Body of pancreas (tissue), 4 donors: ENCODE data around the gene PPP2R2B. TPM values are rescaled to one million over a fixed set of nuclear protein-coding genes. Genes with fewer than 3 reads are reported as not detected.

ENCODE experiments used
- ATAC-seq: fragments of 150-250 bp; one replicate; pipeline ENCODE4 v1.9.1; 2016
- DNase-seq, 4 donors: peaks; one replicate each; pipeline ENCODE4 v3.0.0-alpha.2; 2019
- H3K27ac ChIP-seq, 4 donors: fragments of 200-600 bp; sonication (generic); 1 replicate in 3 of 4; 2 replicates in 1 of 4; pipeline versions ENCODE4 v1.5.1 to v1.6.1; 2016 to 2019; ENCODE audit warnings: mild to moderate bottlenecking in 1 of 4, mixed read lengths in 1 of 4, moderate library complexity in 1 of 4
- H3K27me3 ChIP-seq, 2 donors: fragments of 200-600 bp; sonication (generic); one replicate each; pipeline ENCODE4 v1.6.0; 2016; ENCODE audit warnings: mild to moderate bottlenecking in 1 of 2
- H3K36me3 ChIP-seq, 2 donors: fragments of 200-600 bp; sonication (generic); replicated peaks in 1 of 2; 2 replicates each; pipeline ENCODE4 v1.5.1; 2016; ENCODE audit warnings: low read depth in 2 of 2; ENCODE audit not compliant: insufficient read depth in 1 of 2
- H3K4me1 ChIP-seq: fragments of 200-600 bp; sonication (generic); one replicate; pipeline ENCODE4 v1.6.0; 2016
- H3K4me3 ChIP-seq, 2 donors: fragments of 200-600 bp; sonication (generic); 1 replicate in 1 of 2; 2 replicates in 1 of 2; pipeline ENCODE4 v1.5.1; 2016 to 2019
- H3K9me3 ChIP-seq, 3 donors: fragments of 200-600 bp; sonication (generic); 1 replicate in 2 of 3; 2 replicates in 1 of 3; pipeline ENCODE4 v1.5.1; 2016
- CTCF ChIP-seq, 7 experiments: fragments of 450-650 bp in 4 of 7; fragments of 200-600 bp in 3 of 7; sonication (generic) in 3 of 7; IDR thresholded peaks; one replicate each; pipeline ENCODE4 v1.5.1; 2016 to 2019; ENCODE audit warnings: antibody characterized with exemption in 7 of 7
- POLR2A ChIP-seq, 3 donors: fragments of 450-650 bp; IDR thresholded peaks; one replicate each; pipeline ENCODE4 v1.6.1; 2016; ENCODE audit warnings: antibody characterized with exemption in 3 of 3, mild to moderate bottlenecking in 2 of 3
- WGBS, 2 donors: methylation state at CpG; one replicate each; pipeline ENCODE4 v1.1.5; 2017; 5-methylcytosine and 5-hydroxymethylcytosine counted together
- intact Hi-C: fragments of 100-400 bp; cut with DNase I; formaldehyde crosslinking; loops from one replicate; pipeline ENCODE4 v1.15.1; 2023
- total RNA-seq, 2 donors: library from RNA; depleted of rRNA; stranded (reverse); fragments of >200 nt; gene quantifications; one replicate each; pipeline ENCODE4 v1.1.0, GENCODE V29; 2016

The PPP2R2B gene
- total RNA-seq, 2 donors from 2014 or later = 0.26 TPM; not detected in 1

- TF ChIP-seq CTCF (IDR thresholded peaks at IDR 0.05) (no peak), POLR2A (IDR thresholded peaks at IDR 0.05) (no peak)
- no peaks in the 10 kb centered on the region for H3K36me3 ChIP-seq
- H3K4me3 ChIP-seq = no peak overlapping the region
- DNase-seq = no peak
- H3K27ac ChIP-seq = peak overlapping the region in 2 of 4 donors; percentile 21 to 40
- H3K4me1 ChIP-seq = peaks cover 9% of the 10 kb centered on the region
- no peak for ATAC-seq
- intact Hi-C loops = no loop called here
- H3K9me3 ChIP-seq = no peaks in the 10 kb centered on the region
- no peaks in the 10 kb centered on the region for H3K27me3 ChIP-seq
These were observed 175.1 kb downstream of the PPP2R2B start for GRCh38 chr5:146703499-146703898.

- H3K27ac ChIP-seq = no peak overlapping the region
- ATAC-seq (no peak), DNase-seq (no peak)
- peaks cover 9% of the 10 kb centered on the region for H3K4me1 ChIP-seq
- H3K27me3 ChIP-seq = no peaks in the 10 kb centered on the region
- H3K36me3 ChIP-seq = no peaks in the 10 kb centered on the region
- intact Hi-C loops = no loop called here
- no peaks in the 10 kb centered on the region for H3K9me3 ChIP-seq
- H3K4me3 ChIP-seq = no peak overlapping the region
- TF ChIP-seq CTCF (IDR thresholded peaks at IDR 0.05) (no peak), POLR2A (IDR thresholded peaks at IDR 0.05) (no peak)
- 56 to 66% methylated on average over 6 of the region's 6 CpGs for WGBS, 2 donors
These were observed 178.7 kb downstream of the PPP2R2B start for GRCh38 chr5:146699664-146700418.

GRCh38 chr5:146699138-146699537 is 179.4 kb downstream of the PPP2R2B start:
- no peak overlapping the region for H3K27ac ChIP-seq
- 56 to 60% methylated on average over 3 of the region's 3 CpGs for whole genome bisulfite sequencing, 2 donors
- ATAC-seq (no peak), DNase-seq (no peak)
- no peak overlapping the region for H3K4me3 ChIP-seq
- H3K9me3 ChIP-seq = no peaks in the 10 kb centered on the region
- no peaks in the 10 kb centered on the region for H3K27me3 ChIP-seq
- TF ChIP-seq CTCF (IDR thresholded peaks at IDR 0.05) (no peak), POLR2A (IDR thresholded peaks at IDR 0.05) (no peak)
- intact Hi-C loops = no loop called here
- H3K36me3 ChIP-seq = no peaks in the 10 kb centered on the region
- peaks cover 9% of the 10 kb centered on the region for H3K4me1 ChIP-seq

- H3K9me3 ChIP-seq = no peaks in the 10 kb centered on the region
- H3K27ac ChIP-seq = no peak overlapping the region
- TF ChIP-seq POLR2A (IDR thresholded peaks at IDR 0.05) (no peak), CTCF (IDR thresholded peaks at IDR 0.05) (no peak)
- no peaks in the 10 kb centered on the region for H3K27me3 ChIP-seq
- H3K36me3 ChIP-seq = no peaks in the 10 kb centered on the region
- no peak overlapping the region for H3K4me3 ChIP-seq
- 90 to 95% methylated on average over 1 of the region's 1 CpG for WGBS, 2 donors
- H3K4me1 ChIP-seq = peaks cover 9% of the 10 kb centered on the region
- ATAC-seq = no peak
- intact Hi-C loops = no loop called here
- DNase-seq = no peak
These were observed 179.9 kb downstream of the PPP2R2B start for GRCh38 chr5:146698651-146699050.

- H3K36me3 ChIP-seq = no peaks in the 10 kb centered on the region
- no peaks in the 10 kb centered on the region for H3K4me1 ChIP-seq
- no peak for TF ChIP-seq POLR2A (IDR thresholded peaks at IDR 0.05)
- no peak for TF ChIP-seq CTCF (IDR thresholded peaks at IDR 0.05)
- no peaks in the 10 kb centered on the region for H3K27me3 ChIP-seq
- H3K27ac ChIP-seq = no peak overlapping the region
- intact Hi-C loops = no loop called here
- no peak overlapping the region for H3K4me3 ChIP-seq
- DNase-seq (no peak), ATAC-seq (no peak)
- H3K9me3 ChIP-seq = no peaks in the 10 kb centered on the region
These were observed 181.3 kb downstream of the PPP2R2B start for GRCh38 chr5:146697211-146697610.
